ENCODE results near the gene MACC1. TPM values are rescaled to one million over a fixed set of nuclear protein-coding genes. Genes with fewer than 3 reads are reported as not detected.

Gene MACC1
- total RNA-seq, 1 experiment from 2014 or later = 7.9 TPM

GRCh38 chr7:20214921-20215669, 2.1 kb downstream of the MACC1 start:
- Histone ChIP-seq H2AFZ (ENCODE audit: low read length) (no peak overlapping the region), H3F3A (ENCODE audit: low read length, unreplicated experiment) (no peaks in the 10 kb centered on the region), H3K9me2 (replicated peaks; ENCODE audit: low read length) (no peaks in the 10 kb centered on the region), H3K9ac (ENCODE audit: low read length) (peak overlapping the region; percentile 85), H3K36me3 (ENCODE audit: low read depth, low read length) (peaks cover 13% of the 10 kb centered on the region; the same call in 1 of the 2 replicates), H3K79me2 (ENCODE audit: low read length) (peaks cover 67% of the 10 kb centered on the region), H3K4me1 (ENCODE audit: insufficient read depth, low read length) (peaks cover 51% of the 10 kb centered on the region), H3K27me3 (ENCODE audit: low read length) (no peaks in the 10 kb centered on the region), H3K27ac (ENCODE audit: low read length) (peak overlapping the region; percentile 98), H4K20me1 (ENCODE audit: low read length) (no peaks in the 10 kb centered on the region), H3K9me3 (ENCODE audit: low read length) (no peaks in the 10 kb centered on the region), H3K4me2 (ENCODE audit: low read length) (peak overlapping the region; percentile 77), H3K4me3 (ENCODE audit: low read length) (peak overlapping the region; percentile 68)
- no TSS peak for BruUV-seq (replicated peaks)
- TF ChIP-seq EZH2 (IDR thresholded peaks at IDR 0.05; ENCODE audit: low read length, unreplicated experiment) (no peak), EZH2phosphoT487 (IDR thresholded peaks at IDR 0.05; ENCODE audit: borderline replicate concordance, low read length) (no peak), CTCF (conservative IDR thresholded peaks at IDR 0.05; ENCODE audit: low read depth, low read length) (no peak)
- peak; percentile 13 for DNase-seq
- intact Hi-C loops (cut with micrococcal nuclease) = no loop called here
- ATAC-seq = no peak
- ChIA-PET POLR2A (ENCODE audit: unreplicated experiment) (interaction anchor here (0.6 kb wide), 2 partner anchors 34 to 1862 kb away, joined by 3 read pairs; no protein-coding TSS in a partner anchor), CTCF (no interaction called here)

GRCh38 chr7:20214132-20214531, 3.1 kb downstream of the MACC1 start:
- Histone ChIP-seq H3K4me2 (ENCODE audit: low read length) (peak overlapping the region; percentile 32), H3K79me2 (ENCODE audit: low read length) (peaks cover 75% of the 10 kb centered on the region)
- CTCF ChIA-PET = no interaction called here

More at GRCh38 chr7:20214132-20214531, 3.1 kb downstream of the MACC1 start:
- DNase-seq = no peak
- no peak overlapping the region for H3K27ac ChIP-seq (ENCODE audit: low read length)
- H3K4me1 ChIP-seq (ENCODE audit: insufficient read depth, low read length) = peaks cover 41% of the 10 kb centered on the region
- no peak for ATAC-seq
- H3K27me3 ChIP-seq (ENCODE audit: low read length) = no peaks in the 10 kb centered on the region
- no peaks in the 10 kb centered on the region for H3F3A ChIP-seq (ENCODE audit: low read length, unreplicated experiment)
- H2AFZ ChIP-seq (ENCODE audit: low read length) = no peak overlapping the region
- BruUV-seq (replicated peaks) = no TSS peak
- peak overlapping the region; percentile 46; the same call in 1 of the 2 replicates for H3K4me3 ChIP-seq (ENCODE audit: low read length)
- H3K36me3 ChIP-seq (ENCODE audit: low read depth, low read length) = peaks cover 22% of the 10 kb centered on the region
- H3K9me2 ChIP-seq (replicated peaks; ENCODE audit: low read length) = no peaks in the 10 kb centered on the region
- intact Hi-C loops (cut with micrococcal nuclease) = no loop called here
- H3K9ac ChIP-seq (ENCODE audit: low read length) = no peak overlapping the region
- 0 out of 2 replicates have a peak, but pooled peaks cover 3% of the 10 kb centered on the region for H3K9me3 ChIP-seq (ENCODE audit: low read length)
- POLR2A ChIA-PET (ENCODE audit: unreplicated experiment) = interaction anchor here (0.6 kb wide), 2 partner anchors 13 to 15 kb away, joined by 3 to 4 read pairs; no protein-coding TSS in a partner anchor
- TF ChIP-seq EZH2 (IDR thresholded peaks at IDR 0.05; ENCODE audit: low read length, unreplicated experiment) = no peak
- no peak for TF ChIP-seq CTCF (conservative IDR thresholded peaks at IDR 0.05; ENCODE audit: low read depth, low read length)
- TF ChIP-seq EZH2phosphoT487 (IDR thresholded peaks at IDR 0.05; ENCODE audit: borderline replicate concordance, low read length) = no peak
- no peaks in the 10 kb centered on the region for H4K20me1 ChIP-seq (ENCODE audit: low read length)

Data from PC-3 (cell line).